ENCODE results near the gene MACROD2. TPM values are rescaled to one million over a fixed set of nuclear protein-coding genes. Genes with fewer than 3 reads are reported as not detected.
A peak's percentile ranks its signal among the peaks of the same experiment; 100 is the strongest.

The MACROD2 gene
- total RNA-seq, 1 experiment from 2014 or later, result 3.4 TPM

DNA sequence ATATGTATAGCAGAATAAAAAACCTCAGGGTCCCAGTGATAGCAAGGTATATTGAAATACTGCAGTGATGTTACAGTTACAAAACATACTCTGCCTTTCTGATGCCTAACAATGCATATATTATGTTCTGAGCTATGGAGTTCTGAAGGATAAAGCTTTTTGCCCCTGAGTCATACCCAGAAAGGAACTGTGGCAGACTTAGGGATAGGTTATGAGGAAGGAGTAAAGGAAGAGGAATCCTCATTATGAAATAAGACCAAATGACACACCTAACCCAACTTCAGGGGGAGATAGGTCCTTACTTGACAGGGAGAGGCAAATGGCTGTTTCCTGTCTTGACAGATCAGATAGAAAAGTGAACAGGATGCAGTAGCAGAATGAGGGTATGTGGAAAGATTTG, 1282.7 kb downstream of the MACROD2 start:
- in situ Hi-C loops (cut with HindIII; ENCODE audit: low pct_unique_long_range_greater_than_20kb, low sequenced_read_pairs), result no loop called here

DNA sequence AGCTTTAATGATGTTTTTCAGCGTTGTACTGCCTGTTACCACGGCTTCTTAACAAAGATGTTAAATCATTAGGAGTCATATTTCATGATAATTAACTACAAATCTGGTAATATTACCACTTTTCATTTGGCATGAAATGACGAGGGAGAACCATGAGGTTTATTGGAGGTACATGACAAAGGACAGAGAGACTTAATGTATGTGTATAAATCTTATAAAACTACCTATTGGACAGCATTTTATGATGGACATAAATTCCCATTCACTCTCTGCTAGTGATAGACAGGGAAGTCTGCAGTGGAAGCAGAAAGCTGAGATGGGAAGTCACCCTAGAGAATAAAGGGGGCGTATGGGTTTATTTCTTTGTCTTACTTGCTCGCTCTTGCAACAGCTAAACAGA, 1292.0 kb downstream of the MACROD2 start:
- in situ Hi-C loops (cut with HindIII; ENCODE audit: low pct_unique_long_range_greater_than_20kb, low sequenced_read_pairs), result no loop called here
- no peak for DNase-seq (ENCODE audit: low read depth)

More for the DNA sequence above, 1282.7 kb downstream of the MACROD2 start:
- DNase-seq (ENCODE audit: low read depth), result no peak

DNA sequence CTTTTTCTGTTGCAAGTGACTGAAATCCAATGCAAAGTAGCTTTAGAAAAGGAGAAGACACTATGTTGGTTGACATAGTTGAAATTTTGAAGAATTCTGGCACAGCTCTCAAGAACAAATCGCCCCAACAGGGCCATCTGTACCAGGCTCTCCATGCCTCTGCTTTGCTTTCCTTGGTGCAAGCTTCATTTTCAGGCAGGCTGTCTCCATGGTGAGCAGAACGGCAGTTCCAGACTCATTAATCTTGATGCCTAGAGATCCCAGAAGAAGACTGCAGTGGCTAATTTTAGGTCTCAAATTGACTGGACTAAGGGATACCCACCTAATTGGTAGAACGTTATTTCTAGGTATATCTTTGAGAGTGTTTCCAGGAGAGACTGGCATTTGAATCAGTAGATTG, 1292.8 kb downstream of the MACROD2 start:
- in situ Hi-C loops (cut with HindIII; ENCODE audit: low pct_unique_long_range_greater_than_20kb, low sequenced_read_pairs), result no loop called here
- DNase-seq (ENCODE audit: low read depth), result no peak

DNA sequence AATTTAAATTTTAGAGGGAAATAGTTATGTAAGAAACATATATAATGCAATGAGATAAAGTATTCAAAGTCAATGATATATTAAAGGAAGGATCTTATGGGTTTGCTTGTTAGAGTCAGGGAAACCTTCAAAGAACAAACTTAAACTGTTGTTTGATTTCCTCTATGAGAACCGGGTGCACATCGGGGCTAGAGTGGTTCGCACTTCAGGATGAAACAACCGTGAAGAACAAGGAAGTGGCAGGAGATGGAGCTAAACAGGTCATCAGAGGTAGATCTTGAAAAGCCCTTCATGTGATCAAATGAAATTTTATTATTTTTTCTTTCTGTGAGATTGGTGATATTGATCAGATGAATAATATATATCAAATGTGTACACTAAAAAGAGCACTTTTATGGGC, 1294.0 kb downstream of the MACROD2 start:
- no peak for DNase-seq (ENCODE audit: low read depth)
- in situ Hi-C loops (cut with HindIII; ENCODE audit: low pct_unique_long_range_greater_than_20kb, low sequenced_read_pairs), result no loop called here

DNA sequence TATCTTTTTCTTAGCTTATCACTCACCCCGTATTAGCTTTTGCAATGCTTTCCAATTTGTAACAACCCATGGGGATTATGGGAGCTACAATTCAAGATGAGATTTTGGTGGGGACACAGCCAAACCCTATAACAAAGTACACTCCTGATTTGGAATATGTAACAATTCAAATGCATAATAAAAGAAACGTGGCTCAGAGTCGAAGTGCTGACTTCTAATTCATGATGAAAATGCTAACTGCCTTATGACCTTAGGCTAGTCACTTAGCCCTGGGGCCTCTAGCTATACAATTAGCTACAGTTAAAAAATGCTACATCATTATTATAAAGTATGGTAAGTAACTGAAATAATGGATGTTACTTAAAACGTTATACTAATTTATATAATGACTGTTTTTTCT, 1297.1 kb downstream of the MACROD2 start:
- no peak for DNase-seq (ENCODE audit: low read depth)

DNA sequence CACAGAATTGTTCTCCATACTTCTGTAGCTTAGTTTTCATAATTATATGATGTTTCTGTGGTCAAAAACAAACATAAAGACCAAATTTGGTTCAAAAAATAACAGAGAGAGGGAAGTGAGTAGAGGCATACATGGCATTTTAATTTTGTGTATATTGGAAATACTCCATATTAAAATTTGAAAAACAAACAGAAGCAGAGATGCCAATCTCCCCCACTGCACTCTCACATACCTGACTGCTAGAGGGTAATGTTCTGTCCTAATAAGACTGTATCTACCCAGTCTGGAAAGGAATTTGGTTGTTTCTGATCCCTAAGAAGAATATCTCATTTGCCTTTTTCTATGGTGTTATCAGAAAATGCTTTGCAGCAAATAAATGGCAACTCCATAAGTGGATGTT, 1301.1 kb downstream of the MACROD2 start:
- no peak for DNase-seq (ENCODE audit: low read depth)
- in situ Hi-C loops (cut with HindIII; ENCODE audit: low pct_unique_long_range_greater_than_20kb, low sequenced_read_pairs), result no loop called here

More for the DNA sequence above, 1297.1 kb downstream of the MACROD2 start:
- in situ Hi-C loops (cut with HindIII; ENCODE audit: low pct_unique_long_range_greater_than_20kb, low sequenced_read_pairs), result no loop called here

DNA sequence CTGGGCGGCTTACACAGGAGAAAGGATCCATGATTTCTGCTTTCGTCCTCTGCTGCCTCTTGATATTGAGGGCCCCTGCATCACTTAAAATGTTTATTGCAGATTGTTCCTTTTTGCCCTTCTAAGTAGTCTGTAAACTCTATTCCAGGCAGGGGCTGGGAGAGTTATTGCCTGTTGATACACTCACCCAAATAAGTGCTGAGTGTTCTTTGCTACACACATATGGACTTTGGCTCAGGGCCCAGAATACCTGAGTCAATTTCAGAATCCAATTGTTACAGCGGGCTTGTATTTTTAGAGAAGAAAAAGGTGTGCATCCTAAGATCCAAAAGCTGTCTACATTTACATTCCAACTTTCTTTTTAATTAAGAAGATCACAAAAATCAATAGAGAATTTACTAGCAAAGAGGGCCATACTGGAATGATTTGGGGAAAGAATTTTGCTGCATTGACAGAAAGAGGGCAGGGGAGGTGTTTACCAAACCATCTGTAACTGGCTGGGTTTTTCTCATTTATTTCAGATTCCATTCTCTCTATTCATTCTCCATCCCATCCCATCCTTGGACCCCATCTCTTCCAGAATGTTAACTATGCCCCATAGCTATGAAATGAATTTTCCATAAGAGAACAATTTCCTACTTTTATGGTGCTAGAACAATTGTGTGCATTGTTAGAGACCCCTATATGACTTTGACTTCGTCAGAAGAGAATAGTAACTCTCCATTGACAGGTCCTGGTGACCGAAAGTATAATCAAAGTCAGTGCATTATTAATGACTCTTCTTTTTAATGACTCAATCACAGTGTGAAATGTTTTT, 1302.0 kb downstream of the MACROD2 start:
- DNase-seq (ENCODE audit: low read depth), result no peak
- in situ Hi-C loops (cut with HindIII; ENCODE audit: low pct_unique_long_range_greater_than_20kb, low sequenced_read_pairs), result no loop called here

GRCh38 chr20:15302075-15302474, 1306.8 kb downstream of the MACROD2 start:
- in situ Hi-C loops (cut with HindIII; ENCODE audit: low pct_unique_long_range_greater_than_20kb, low sequenced_read_pairs), result no loop called here
- no peak for DNase-seq (ENCODE audit: low read depth)

DNA sequence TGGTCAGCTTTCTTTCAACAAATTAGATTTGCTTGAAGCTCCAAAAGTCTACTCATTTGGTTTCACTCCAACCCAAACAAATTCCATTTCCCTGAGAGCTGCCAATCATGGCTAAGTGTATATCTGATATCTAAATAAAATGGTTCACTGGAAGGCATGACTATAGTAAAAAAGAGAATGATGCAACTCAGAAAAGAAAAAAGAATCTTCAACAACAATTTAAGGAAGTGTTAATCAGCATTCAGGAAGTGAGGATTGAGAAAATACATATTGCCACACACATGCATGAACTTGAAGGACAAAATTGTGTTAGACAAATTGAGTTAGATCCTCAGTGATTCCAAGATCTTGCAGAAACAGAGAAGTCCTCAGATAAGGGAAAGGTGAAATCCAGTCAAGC, 1315.0 kb downstream of the MACROD2 start:
- in situ Hi-C loops (cut with HindIII; ENCODE audit: low pct_unique_long_range_greater_than_20kb, low sequenced_read_pairs), result no loop called here
- DNase-seq (ENCODE audit: low read depth), result peak; percentile 18

- DNase-seq (ENCODE audit: low read depth), result no peak
- in situ Hi-C loops (cut with HindIII; ENCODE audit: low pct_unique_long_range_greater_than_20kb, low sequenced_read_pairs), result no loop called here
Measured at GRCh38 chr20:15316556-15316955, 1321.2 kb downstream of the MACROD2 start.

DNA sequence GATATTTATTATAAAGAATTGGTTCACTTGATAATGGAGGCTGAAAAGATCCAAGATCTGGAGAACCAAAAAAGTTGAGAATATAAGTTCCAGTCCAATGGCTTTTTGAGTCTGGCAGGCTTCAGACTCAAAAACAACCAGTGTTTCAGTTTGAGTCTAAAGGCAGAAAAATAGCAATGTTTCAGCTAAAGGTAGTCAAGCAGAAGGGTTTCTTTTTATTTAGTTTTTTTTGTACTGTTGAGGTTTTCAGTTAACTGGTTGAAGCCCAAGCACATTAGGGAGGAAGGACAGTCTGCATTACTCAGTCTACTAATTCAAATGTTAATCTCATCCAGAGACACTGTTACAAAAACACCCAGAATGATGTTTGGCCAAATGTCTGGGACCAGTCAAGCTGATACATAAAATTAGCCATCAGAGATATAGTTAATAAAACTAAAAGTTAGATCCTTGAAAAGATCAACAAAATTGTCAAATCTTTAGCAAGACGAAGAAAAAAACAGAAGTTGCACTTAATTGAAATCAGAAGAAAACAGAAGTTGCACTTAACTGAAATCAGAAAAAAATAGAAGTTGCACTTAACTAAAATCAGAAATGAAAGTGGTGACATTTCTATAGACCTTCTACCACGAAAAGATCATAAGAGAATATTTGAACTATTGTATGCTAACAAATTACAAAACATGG, 1322.4 kb downstream of the MACROD2 start:
- in situ Hi-C loops (cut with HindIII; ENCODE audit: low pct_unique_long_range_greater_than_20kb, low sequenced_read_pairs), result no loop called here
- DNase-seq (ENCODE audit: low read depth), result no peak

DNA sequence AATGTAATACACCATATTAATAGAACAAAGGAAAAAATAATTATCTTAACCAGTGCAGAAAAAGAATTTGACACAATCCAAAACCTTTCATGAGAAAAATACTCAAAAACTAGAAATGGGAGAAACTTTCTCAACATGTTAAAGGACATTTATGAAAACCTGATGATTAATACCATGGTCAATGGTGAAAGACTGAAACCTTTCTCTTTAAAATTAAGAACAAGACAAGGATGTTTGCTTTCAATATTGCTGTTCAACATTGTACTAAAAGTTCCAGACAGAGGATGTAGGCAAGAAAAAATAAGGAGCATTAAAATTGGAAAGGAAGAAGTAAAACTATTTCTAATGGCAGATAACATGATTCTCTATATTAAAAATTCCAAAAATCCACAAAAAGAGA, 1323.4 kb downstream of the MACROD2 start:
- no peak for DNase-seq (ENCODE audit: low read depth)
- in situ Hi-C loops (cut with HindIII; ENCODE audit: low pct_unique_long_range_greater_than_20kb, low sequenced_read_pairs), result no loop called here

- in situ Hi-C loops (cut with HindIII; ENCODE audit: low pct_unique_long_range_greater_than_20kb, low sequenced_read_pairs), result no loop called here
- DNase-seq (ENCODE audit: low read depth), result no peak
Measured at GRCh38 chr20:15319439-15319838, 1324.1 kb downstream of the MACROD2 start.

GRCh38 chr20:15320941-15321340, 1325.6 kb downstream of the MACROD2 start:
- DNase-seq (ENCODE audit: low read depth), result no peak
- in situ Hi-C loops (cut with HindIII; ENCODE audit: low pct_unique_long_range_greater_than_20kb, low sequenced_read_pairs), result no loop called here

- no peak for DNase-seq (ENCODE audit: low read depth)
- in situ Hi-C loops (cut with HindIII; ENCODE audit: low pct_unique_long_range_greater_than_20kb, low sequenced_read_pairs), result no loop called here
Measured at GRCh38 chr20:15327123-15327522, 1331.8 kb downstream of the MACROD2 start.

GRCh38 chr20:15328084-15328483, 1332.8 kb downstream of the MACROD2 start:
- in situ Hi-C loops (cut with HindIII; ENCODE audit: low pct_unique_long_range_greater_than_20kb, low sequenced_read_pairs), result no loop called here
- no peak for DNase-seq (ENCODE audit: low read depth)

DNA sequence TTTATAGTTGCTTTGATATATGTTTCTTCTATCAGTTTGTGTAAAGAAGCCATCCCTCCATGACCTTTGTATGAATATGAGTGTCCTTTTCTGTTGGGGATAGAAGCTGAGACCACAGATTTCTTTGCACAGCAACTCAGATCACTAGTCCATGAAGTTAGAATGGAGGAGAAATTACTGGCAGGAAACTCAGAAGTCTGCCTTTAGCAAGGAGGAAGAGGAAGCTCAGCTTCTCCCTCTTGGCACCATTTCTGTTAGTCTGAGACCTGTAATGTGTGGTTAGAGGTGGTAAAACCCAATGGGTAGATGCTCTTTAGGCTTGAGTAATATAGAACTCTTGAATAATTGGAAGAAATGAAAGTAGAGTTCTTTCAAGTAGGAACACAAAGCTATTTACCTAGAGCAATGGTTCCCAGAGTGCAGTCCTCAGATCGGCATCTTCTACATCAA, 1337.4 kb downstream of the MACROD2 start:
- no peak for DNase-seq (ENCODE audit: low read depth)

DNA sequence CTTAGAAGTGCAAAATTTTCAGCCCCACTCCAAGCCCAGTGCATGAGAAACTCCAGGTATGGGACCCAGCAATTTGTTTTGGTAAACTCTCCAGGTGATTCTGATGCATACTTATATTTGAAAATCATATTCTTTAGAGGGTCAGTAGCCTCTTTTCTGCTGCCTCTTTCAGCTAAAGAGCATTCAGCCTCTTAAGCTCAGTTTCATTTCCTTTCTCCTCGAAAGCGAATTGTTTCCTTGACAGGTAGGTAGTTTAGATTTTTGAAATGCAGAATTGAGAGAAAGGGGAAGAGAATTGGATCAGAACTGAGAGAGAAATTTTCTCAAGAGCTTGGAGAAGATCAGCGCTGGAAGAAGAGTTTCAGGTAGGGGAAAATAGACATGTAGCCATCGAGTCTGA, 1337.9 kb downstream of the MACROD2 start:
- in situ Hi-C loops (cut with HindIII; ENCODE audit: low pct_unique_long_range_greater_than_20kb, low sequenced_read_pairs), result no loop called here

More for the DNA sequence above, 1337.4 kb downstream of the MACROD2 start:
- in situ Hi-C loops (cut with HindIII; ENCODE audit: low pct_unique_long_range_greater_than_20kb, low sequenced_read_pairs), result no loop called here

GRCh38 chr20:15336011-15336410, 1340.7 kb downstream of the MACROD2 start:
- in situ Hi-C loops (cut with HindIII; ENCODE audit: low pct_unique_long_range_greater_than_20kb, low sequenced_read_pairs), result no loop called here
- no peak for DNase-seq (ENCODE audit: low read depth)

More for the DNA sequence above, 1337.9 kb downstream of the MACROD2 start:
- DNase-seq (ENCODE audit: low read depth), result no peak
